HCT116 (cell line): ENCODE results near the gene TBC1D1. TPM values are rescaled to one million over a fixed set of nuclear protein-coding genes. Genes with fewer than 3 reads are reported as not detected.

Source experiments
- ATAC-seq: fragments of 200-7000 bp; cut with Tn5 transposase; 2 replicates; pipeline ENCODE4 v1.9.1; 2020; ENCODE audit warnings: mild to moderate bottlenecking, moderate library complexity
- BruUV-seq: library from RNA; stranded (reverse); fragments of 400-500 nt; replicated peaks from 2 replicates; lab custom pipeline; 2021; lab: Mats Ljungman, UMichigan
- CTCF ChIA-PET: fragments of 300-600 bp; sonication (Branson Sonifier 250); formaldehyde crosslinking; loops from one replicate; lab custom pipeline; 2021; ENCODE audit warnings: antibody characterized with exemption; lab: Charles Lee
- POLR2A ChIA-PET: fragments of 300-600, 350-600 bp; sonication (Branson Sonifier 250); formaldehyde crosslinking; loops from one replicate; lab custom pipeline; 2021; ENCODE audit warnings: antibody characterized with exemption; lab: Charles Lee
- RAD21 ChIA-PET, 2 experiments: fragments of 300-600 bp; sonication (Branson Sonifier 250); formaldehyde crosslinking; loops; one replicate each; lab custom pipeline; 2023; ENCODE audit warnings: low total read pairs in 2 of 2; ENCODE audit not compliant: uncharacterized antibody in 2 of 2, unreplicated experiment in 2 of 2, low non-redundant PET in 1 of 2; lab: Charles Lee
- DNase-seq: peaks from one replicate; pipeline ENCODE4 v3.0.0-alpha.2; 2010; ENCODE audit warnings: low read depth, low spot score
- H2AFZ ChIP-seq: fragments of 200-600 bp; shearing (Covaris generic), sonication (generic); 2 replicates; pipeline ENCODE4 v1.6.1; 2017; ENCODE audit warnings: low read depth, mixed run types, mixed read lengths, antibody characterized with exemption, low read length; ENCODE audit not compliant: poor library complexity, severe bottlenecking
- H3K27ac ChIP-seq: 2 replicates; pipeline ENCODE4 v1.5.1; 2012; ENCODE audit warnings: low read depth, low read length
- H3K27me3 ChIP-seq: fragments of 200-600 bp; sonication (generic); 2 replicates; pipeline ENCODE4 v1.6.1; 2016; ENCODE audit warnings: mixed run types, low read length, mixed read lengths; ENCODE audit not compliant: insufficient read depth
- H3K36me3 ChIP-seq, 2 experiments: fragments of 200-500 bp in 1 of 2; fragments of 200-600 bp in 1 of 2; sonication (Bioruptor generic) in 1 of 2; sonication (generic) in 1 of 2; 2 replicates each; pipeline versions ENCODE4 v1.5.1 to v1.6.1; 2014 to 2016; ENCODE audit warnings: low read length in 2 of 2, inconsistent platforms in 1 of 2, mixed read lengths in 1 of 2, mixed run types in 1 of 2; ENCODE audit not compliant: insufficient read depth in 2 of 2, control insufficient read depth in 1 of 2
- H3K4me1 ChIP-seq, 2 experiments: fragments of 200-600 bp in 1 of 2; sonication (generic) in 1 of 2; 2 replicates each; pipeline versions ENCODE4 v1.5.1 to v1.6.1; 2012 to 2017; ENCODE audit warnings: low read length in 2 of 2, inconsistent platforms in 1 of 2, mild to moderate bottlenecking in 1 of 2, mixed read lengths in 1 of 2, mixed run types in 1 of 2, moderate library complexity in 1 of 2; ENCODE audit not compliant: insufficient read depth in 2 of 2, control insufficient read depth in 1 of 2
- H3K4me2 ChIP-seq: fragments of 200-600 bp; sonication (generic); 2 replicates; pipeline ENCODE4 v1.6.1; 2017; ENCODE audit warnings: mixed run types, low read length, mixed read lengths
- H3K4me3 ChIP-seq, 2 experiments: fragments of 200-600 bp in 1 of 2; sonication (generic) in 1 of 2; replicated peaks in 1 of 2; 2 replicates each; pipeline ENCODE4 v1.5.1; 2011 to 2016; ENCODE audit warnings: low read length in 2 of 2, control low read depth in 1 of 2, low read depth in 1 of 2, mild to moderate bottlenecking in 1 of 2, mixed read lengths in 1 of 2, mixed run types in 1 of 2
- H3K79me2 ChIP-seq: fragments of 200-600 bp; sonication (generic); 2 replicates; pipeline ENCODE4 v1.6.1; 2017; ENCODE audit warnings: mild to moderate bottlenecking, mixed run types, low read length, moderate library complexity, mixed read lengths; ENCODE audit not compliant: insufficient read depth
- H3K9ac ChIP-seq: fragments of 200-600 bp; sonication (generic); 2 replicates; pipeline ENCODE4 v1.6.1; 2016; ENCODE audit warnings: low read length, mixed read lengths
- H3K9me2 ChIP-seq: fragments of 200-600 bp; sonication (generic), shearing (Covaris generic); 2 replicates; pipeline ENCODE4 v1.6.1; 2017; ENCODE audit warnings: mixed run types, mild to moderate bottlenecking, moderate library complexity; ENCODE audit not compliant: insufficient read depth
- H3K9me3 ChIP-seq, 2 experiments: fragments of 200-500 bp in 1 of 2; fragments of 200-600 bp in 1 of 2; sonication (Bioruptor generic) in 1 of 2; sonication (generic) in 1 of 2; 2 replicates each; pipeline ENCODE4 v1.6.1; 2014 to 2017; ENCODE audit warnings: low read length in 2 of 2, mixed read lengths in 2 of 2, inconsistent platforms in 1 of 2, low read depth in 1 of 2, mild to moderate bottlenecking in 1 of 2, mixed run types in 1 of 2, moderate library complexity in 1 of 2; ENCODE audit not compliant: control insufficient read depth in 1 of 2, insufficient read depth in 1 of 2
- H4K20me1 ChIP-seq: fragments of 200-600 bp; sonication (generic), shearing (Covaris generic); 2 replicates; pipeline ENCODE4 v1.6.1; 2017; ENCODE audit warnings: mixed run types, mild to moderate bottlenecking, moderate library complexity; ENCODE audit not compliant: insufficient read depth
- CBX3 ChIP-seq: IDR thresholded peaks from 2 replicates; pipeline ENCODE4 v1.6.1; 2012; ENCODE audit warnings: low read depth
- EGR1 ChIP-seq: IDR thresholded peaks from 2 replicates; pipeline ENCODE4 v1.6.1; 2012; ENCODE audit warnings: low read depth
- ELF1 ChIP-seq: IDR thresholded peaks from 2 replicates; pipeline ENCODE4 v1.6.1; 2012; ENCODE audit warnings: low read depth, borderline replicate concordance
- EZH2phosphoT487 ChIP-seq: fragments of 200-600 bp; IDR thresholded peaks from 2 replicates; pipeline ENCODE4 v1.6.1; 2018; ENCODE audit warnings: antibody characterized with exemption, borderline replicate concordance
- FOSL1 ChIP-seq: IDR thresholded peaks from 2 replicates; pipeline ENCODE4 v1.6.1; 2012; ENCODE audit warnings: low read depth
- JUND ChIP-seq: IDR thresholded peaks from 2 replicates; pipeline ENCODE4 v1.6.1; 2012
- MAX ChIP-seq: IDR thresholded peaks from 2 replicates; pipeline ENCODE4 v1.6.1; 2012
- POLR2A ChIP-seq: IDR thresholded peaks from 2 replicates; pipeline ENCODE4 v1.7.0; 2011; ENCODE audit warnings: borderline replicate concordance; ENCODE audit not compliant: insufficient read depth, insufficient read length; ENCODE audit errors: extremely low read depth
- POLR2AphosphoS5 ChIP-seq: IDR thresholded peaks from 2 replicates; pipeline ENCODE4 v1.6.1; 2011; ENCODE audit warnings: mild to moderate bottlenecking, low read depth, low read length, moderate library complexity
- RAD21 ChIP-seq: IDR thresholded peaks from 2 replicates; pipeline ENCODE4 v1.6.1; 2012; ENCODE audit warnings: low read depth, mild to moderate bottlenecking
- SIN3A ChIP-seq: IDR thresholded peaks from 2 replicates; pipeline ENCODE4 v1.6.1; 2012; ENCODE audit warnings: low read depth
- SRF ChIP-seq: IDR thresholded peaks from 2 replicates; pipeline ENCODE4 v1.6.1; 2012; ENCODE audit warnings: low read depth
- TCF7L2 ChIP-seq: IDR thresholded peaks from 2 replicates; pipeline ENCODE4 v1.7.0; 2011; ENCODE audit warnings: borderline replicate concordance, inconsistent platforms; ENCODE audit not compliant: insufficient read depth, insufficient read length; ENCODE audit errors: extremely low read depth
- YY1 ChIP-seq: IDR thresholded peaks from 2 replicates; pipeline ENCODE4 v1.6.1; 2011; ENCODE audit warnings: low read length, low read depth, moderate library complexity, mild to moderate bottlenecking; ENCODE audit not compliant: insufficient replicate concordance; ENCODE audit errors: extremely low read depth
- ZBTB33 ChIP-seq: IDR thresholded peaks from 2 replicates; pipeline ENCODE4 v1.6.1; 2011; ENCODE audit warnings: mild to moderate bottlenecking, low read length, moderate library complexity; ENCODE audit not compliant: insufficient replicate concordance; ENCODE audit errors: extremely low read depth
- ZFX ChIP-seq: fragments of 450-650 bp; IDR thresholded peaks from 2 replicates; pipeline ENCODE4 v1.6.1; 2017
- ZNF274 ChIP-seq: fragments of 200-500 bp; sonication (Bioruptor generic); IDR thresholded peaks from 2 replicates; pipeline ENCODE4 v1.6.1; 2014; ENCODE audit warnings: mild to moderate bottlenecking, low read depth, low read length, inconsistent platforms
- intact Hi-C: fragments of 100-400 bp; cut with micrococcal nuclease; formaldehyde crosslinking; loops from 2 replicates; pipeline ENCODE4 v1.10.0; 2022
- total RNA-seq: library from RNA; stranded (reverse); gene quantifications from one replicate; pipeline ENCODE4 v1.2.1, GENCODE V29; 2021; ENCODE audit not compliant: unreplicated experiment
- TF ChIP-seq, protein P1 (sequence below): IDR thresholded peaks from 2 replicates; pipeline ENCODE4 v1.6.1; 2012
- TF ChIP-seq, protein P2 (sequence below): IDR thresholded peaks from 2 replicates; pipeline ENCODE4 v1.6.1; 2012; ENCODE audit warnings: low read depth
- TF ChIP-seq, protein P3 (sequence below), 3 experiments: fragments of 200-600 bp in 1 of 3; sonication (generic) in 1 of 3; IDR thresholded peaks in 2 of 3; conservative IDR thresholded peaks in 1 of 3; 2 replicates each; pipeline ENCODE4 v1.5.1; 2012 to 2017; ENCODE audit warnings: low read depth in 2 of 3, low read length in 2 of 3, antibody characterized with exemption in 1 of 3, borderline replicate concordance in 1 of 3, control low read depth in 1 of 3, mild to moderate bottlenecking in 1 of 3, mixed read lengths in 1 of 3, mixed run types in 1 of 3, moderate library complexity in 1 of 3; ENCODE audit not compliant: insufficient read depth in 1 of 3

The TBC1D1 gene
- total RNA-seq, 1 experiment from 2014 or later: 82.7 TPM

GRCh38 chr4:38065176-38065575 lies 174.3 kb downstream of the TBC1D1 start:
- POLR2A ChIA-PET: no interaction called here
- no peak for ATAC-seq
- intact Hi-C loops: no loop called here
- no TSS peak for BruUV-seq
- H2AFZ ChIP-seq: no peak overlapping the region
- TF ChIP-seq YY1 (no peak), FOSL1 (no peak), POLR2A (no peak), POLR2AphosphoS5 (no peak), MAX (no peak), CBX3 (no peak), TCF7L2 (no peak), ZNF274 (no peak), EZH2phosphoT487 (no peak), SRF (no peak), JUND (no peak), ZFX (no peak), ZBTB33 (no peak), EGR1 (no peak), ELF1 (no peak), RAD21 (no peak), SIN3A (no peak)
- TF ChIP-seq, protein P1, sequence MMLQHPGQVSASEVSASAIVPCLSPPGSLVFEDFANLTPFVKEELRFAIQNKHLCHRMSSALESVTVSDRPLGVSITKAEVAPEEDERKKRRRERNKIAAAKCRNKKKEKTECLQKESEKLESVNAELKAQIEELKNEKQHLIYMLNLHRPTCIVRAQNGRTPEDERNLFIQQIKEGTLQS: no peak
- TF ChIP-seq, protein P2, sequence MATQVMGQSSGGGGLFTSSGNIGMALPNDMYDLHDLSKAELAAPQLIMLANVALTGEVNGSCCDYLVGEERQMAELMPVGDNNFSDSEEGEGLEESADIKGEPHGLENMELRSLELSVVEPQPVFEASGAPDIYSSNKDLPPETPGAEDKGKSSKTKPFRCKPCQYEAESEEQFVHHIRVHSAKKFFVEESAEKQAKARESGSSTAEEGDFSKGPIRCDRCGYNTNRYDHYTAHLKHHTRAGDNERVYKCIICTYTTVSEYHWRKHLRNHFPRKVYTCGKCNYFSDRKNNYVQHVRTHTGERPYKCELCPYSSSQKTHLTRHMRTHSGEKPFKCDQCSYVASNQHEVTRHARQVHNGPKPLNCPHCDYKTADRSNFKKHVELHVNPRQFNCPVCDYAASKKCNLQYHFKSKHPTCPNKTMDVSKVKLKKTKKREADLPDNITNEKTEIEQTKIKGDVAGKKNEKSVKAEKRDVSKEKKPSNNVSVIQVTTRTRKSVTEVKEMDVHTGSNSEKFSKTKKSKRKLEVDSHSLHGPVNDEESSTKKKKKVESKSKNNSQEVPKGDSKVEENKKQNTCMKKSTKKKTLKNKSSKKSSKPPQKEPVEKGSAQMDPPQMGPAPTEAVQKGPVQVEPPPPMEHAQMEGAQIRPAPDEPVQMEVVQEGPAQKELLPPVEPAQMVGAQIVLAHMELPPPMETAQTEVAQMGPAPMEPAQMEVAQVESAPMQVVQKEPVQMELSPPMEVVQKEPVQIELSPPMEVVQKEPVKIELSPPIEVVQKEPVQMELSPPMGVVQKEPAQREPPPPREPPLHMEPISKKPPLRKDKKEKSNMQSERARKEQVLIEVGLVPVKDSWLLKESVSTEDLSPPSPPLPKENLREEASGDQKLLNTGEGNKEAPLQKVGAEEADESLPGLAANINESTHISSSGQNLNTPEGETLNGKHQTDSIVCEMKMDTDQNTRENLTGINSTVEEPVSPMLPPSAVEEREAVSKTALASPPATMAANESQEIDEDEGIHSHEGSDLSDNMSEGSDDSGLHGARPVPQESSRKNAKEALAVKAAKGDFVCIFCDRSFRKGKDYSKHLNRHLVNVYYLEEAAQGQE: no peak
- TF ChIP-seq, protein P3, sequence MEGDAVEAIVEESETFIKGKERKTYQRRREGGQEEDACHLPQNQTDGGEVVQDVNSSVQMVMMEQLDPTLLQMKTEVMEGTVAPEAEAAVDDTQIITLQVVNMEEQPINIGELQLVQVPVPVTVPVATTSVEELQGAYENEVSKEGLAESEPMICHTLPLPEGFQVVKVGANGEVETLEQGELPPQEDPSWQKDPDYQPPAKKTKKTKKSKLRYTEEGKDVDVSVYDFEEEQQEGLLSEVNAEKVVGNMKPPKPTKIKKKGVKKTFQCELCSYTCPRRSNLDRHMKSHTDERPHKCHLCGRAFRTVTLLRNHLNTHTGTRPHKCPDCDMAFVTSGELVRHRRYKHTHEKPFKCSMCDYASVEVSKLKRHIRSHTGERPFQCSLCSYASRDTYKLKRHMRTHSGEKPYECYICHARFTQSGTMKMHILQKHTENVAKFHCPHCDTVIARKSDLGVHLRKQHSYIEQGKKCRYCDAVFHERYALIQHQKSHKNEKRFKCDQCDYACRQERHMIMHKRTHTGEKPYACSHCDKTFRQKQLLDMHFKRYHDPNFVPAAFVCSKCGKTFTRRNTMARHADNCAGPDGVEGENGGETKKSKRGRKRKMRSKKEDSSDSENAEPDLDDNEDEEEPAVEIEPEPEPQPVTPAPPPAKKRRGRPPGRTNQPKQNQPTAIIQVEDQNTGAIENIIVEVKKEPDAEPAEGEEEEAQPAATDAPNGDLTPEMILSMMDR (IDR thresholded peaks at IDR 0.05 in 2 of 3, conservative IDR thresholded peaks at IDR 0.05 in 1 of 3; ENCODE audit: borderline replicate concordance in 1 of 3, insufficient read depth in 1 of 3, low read depth in 2 of 3, low read length in 2 of 3): no peak
- TF ChIP-seq, all 23 proteins: peak for 0
- no peaks in the 10 kb centered on the region for H3K9me3 ChIP-seq
- CTCF ChIA-PET: interaction anchor here (0.7 kb wide), 1 partner anchor 255 kb away, joined by 3 read pairs; no protein-coding TSS in a partner anchor
- H3K4me3 ChIP-seq: no peak overlapping the region
- no peak overlapping the region for H3K4me2 ChIP-seq
- H3K27me3 ChIP-seq: no peaks in the 10 kb centered on the region
- H3K79me2 ChIP-seq: no peaks in the 10 kb centered on the region
- no peaks in the 10 kb centered on the region for H3K9me2 ChIP-seq
- RAD21 ChIA-PET: no interaction called here
- no peaks in the 10 kb centered on the region for H3K36me3 ChIP-seq
- no peaks in the 10 kb centered on the region for H4K20me1 ChIP-seq
- no peak for DNase-seq
- no peak overlapping the region for H3K9ac ChIP-seq
- H3K27ac ChIP-seq: no peak overlapping the region
- peaks cover 6 to 18% of the 10 kb centered on the region in 2 experiments; a peak in 2 of 4 replicates for H3K4me1 ChIP-seq
